Right ventricle myocardium superior (tissue), 1 donor: ENCODE data around the gene SPHKAP. TPM values are rescaled to one million over a fixed set of nuclear protein-coding genes. Genes with fewer than 3 reads are reported as not detected.

Experiments
- ATAC-seq: fragments of 200-7000 bp; cut with Tn5 transposase; one replicate; pipeline ENCODE4 v1.9.1; 2020; ENCODE audit warnings: mild to moderate bottlenecking; ENCODE audit not compliant: poor library complexity
- DNase-seq: peaks from one replicate; pipeline ENCODE4 v3.0.0-alpha.2; 2020
- intact Hi-C: fragments of 100-400 bp; cut with DNase I; formaldehyde crosslinking; loops from one replicate; pipeline ENCODE4 v1.11.2; 2022
- total RNA-seq: library from RNA; stranded (reverse); fragmentation: NEBNext Ultra II Directional; extraction: Animal tissue kit (Norgen Biotek cat#: 25700); gene quantifications from one replicate; pipeline ENCODE4 v1.2.1, GENCODE V29; 2021
- donor health status: DM: no; HTN: yes; CAD: no; lungs with severe emphysema.

The SPHKAP gene
- total RNA-seq, 1 donor from 2014 or later: 113 TPM

DNA sequence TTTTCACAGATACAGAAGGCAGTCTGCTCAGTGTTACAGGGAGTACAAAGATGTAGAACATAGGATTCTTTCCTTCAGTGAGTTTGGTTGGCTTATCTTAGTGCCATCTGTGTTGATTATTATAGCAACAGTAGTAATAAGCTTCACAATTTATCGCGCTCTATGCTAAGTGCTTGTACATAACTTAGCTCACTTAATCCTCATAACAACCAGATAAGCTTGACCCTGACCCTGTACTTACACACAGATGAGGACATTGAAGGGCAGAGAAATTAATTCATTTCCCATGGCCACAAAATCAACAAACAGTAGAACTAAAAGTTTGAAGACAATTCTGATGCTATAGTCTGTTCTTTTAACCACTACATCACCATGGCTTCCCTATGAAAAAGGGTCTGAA lies 121.8 kb downstream of the SPHKAP start:
- intact Hi-C loops: loop anchor here (10.0 kb wide), 1 partner anchor 115 kb away; no protein-coding TSS in a partner anchor
- DNase-seq (no peak), ATAC-seq (peak; percentile 90)

- no peak for DNase-seq
- intact Hi-C loops: loop anchor here (10.0 kb wide), 1 partner anchor 118 kb away; no protein-coding TSS in a partner anchor
- no peak for ATAC-seq
These were observed 125.0 kb downstream of the SPHKAP start for GRCh38 chr2:228056293-228057097.

DNA sequence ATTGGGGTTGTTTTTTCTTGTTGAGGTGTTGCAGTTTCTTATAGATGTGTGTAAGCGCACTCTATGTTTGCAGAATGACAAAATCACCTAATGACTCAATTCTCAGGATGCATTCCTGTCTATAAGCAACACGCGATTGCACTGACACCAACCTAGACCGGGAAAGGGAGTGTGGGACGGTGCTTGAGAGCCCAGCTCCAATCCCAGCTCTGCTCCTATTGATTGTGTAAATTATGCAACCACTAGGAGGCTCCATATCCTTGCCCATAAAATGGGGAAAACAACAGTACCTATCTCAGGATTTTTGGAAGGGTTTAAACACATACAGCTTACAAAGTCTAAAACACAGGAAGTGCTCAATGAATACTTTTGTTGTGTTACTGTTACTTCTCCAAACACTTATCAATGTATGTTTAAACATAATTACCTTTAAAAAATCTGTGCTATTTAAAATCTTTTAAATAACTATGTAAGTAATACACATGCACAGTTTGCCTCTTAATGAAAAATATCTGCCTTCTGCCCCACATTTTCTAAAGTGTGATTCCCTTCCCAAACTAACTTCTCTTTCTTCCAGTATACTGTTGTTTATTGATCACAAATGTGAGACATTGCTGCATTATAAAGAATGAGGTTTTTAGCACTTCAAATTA lies 132.5 kb downstream of the SPHKAP start:
- ATAC-seq (peak; percentile 87), DNase-seq (no peak)
- intact Hi-C loops: no loop called here

- intact Hi-C loops: loop anchor here (5.0 kb wide), 1 partner anchor 616 kb away; no protein-coding TSS in a partner anchor
- DNase-seq (no peak), ATAC-seq (no peak)
These were observed 140.5 kb downstream of the SPHKAP start for GRCh38 chr2:228040995-228041394.

- peak; percentile 55 for ATAC-seq
These were observed 141.5 kb downstream of the SPHKAP start for GRCh38 chr2:228039752-228040534.

DNA sequence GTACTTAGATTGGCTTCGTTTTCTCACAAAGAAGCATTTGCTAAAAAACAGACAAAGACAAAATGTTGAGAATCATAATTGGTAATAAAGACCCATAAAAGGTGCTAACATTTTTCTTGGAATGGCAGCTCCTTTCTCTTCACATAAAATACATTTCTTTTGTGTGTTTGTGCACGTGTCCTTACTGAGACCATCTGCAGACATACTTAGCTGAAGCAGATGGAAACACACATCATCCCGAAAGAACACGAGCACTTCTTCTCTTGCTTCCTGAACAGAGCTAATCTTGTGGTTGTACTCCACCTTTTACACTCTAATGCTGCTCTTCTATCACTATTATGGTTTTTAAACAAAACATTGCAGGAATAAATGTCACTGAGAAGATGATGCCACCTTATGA lies 142.5 kb downstream of the SPHKAP start:
- intact Hi-C loops: no loop called here
- DNase-seq (no peak), ATAC-seq (no peak)

More at GRCh38 chr2:228039752-228040534, 141.5 kb downstream of the SPHKAP start:
- no peak for DNase-seq
- intact Hi-C loops: loop anchor here (5.0 kb wide), 1 partner anchor 617 kb away; no protein-coding TSS in a partner anchor

DNA sequence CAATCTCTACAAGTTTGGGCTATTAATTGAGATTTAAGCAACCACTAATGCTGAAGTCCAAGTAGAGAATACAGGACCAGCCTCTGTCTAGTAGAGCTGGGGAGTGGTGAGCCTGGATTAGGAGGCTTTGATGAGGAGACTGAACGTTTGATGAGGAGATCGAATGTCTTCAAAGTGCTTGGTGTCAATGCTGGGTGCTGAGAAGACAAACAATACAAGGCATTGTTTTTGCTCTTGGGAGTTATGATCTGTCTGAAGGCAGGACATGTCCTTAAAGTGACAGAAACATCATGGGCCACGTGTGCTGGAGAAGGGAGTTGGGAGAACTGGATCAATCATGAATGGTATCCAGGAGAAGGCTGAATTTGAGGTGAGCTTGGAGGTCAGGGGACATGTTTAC lies 143.6 kb downstream of the SPHKAP start:
- no peak for ATAC-seq
- intact Hi-C loops: no loop called here
- DNase-seq: no peak

- intact Hi-C loops: no loop called here
- ATAC-seq (no peak), DNase-seq (no peak)
These were observed 157.9 kb downstream of the SPHKAP start for GRCh38 chr2:228023619-228024018.

DNA sequence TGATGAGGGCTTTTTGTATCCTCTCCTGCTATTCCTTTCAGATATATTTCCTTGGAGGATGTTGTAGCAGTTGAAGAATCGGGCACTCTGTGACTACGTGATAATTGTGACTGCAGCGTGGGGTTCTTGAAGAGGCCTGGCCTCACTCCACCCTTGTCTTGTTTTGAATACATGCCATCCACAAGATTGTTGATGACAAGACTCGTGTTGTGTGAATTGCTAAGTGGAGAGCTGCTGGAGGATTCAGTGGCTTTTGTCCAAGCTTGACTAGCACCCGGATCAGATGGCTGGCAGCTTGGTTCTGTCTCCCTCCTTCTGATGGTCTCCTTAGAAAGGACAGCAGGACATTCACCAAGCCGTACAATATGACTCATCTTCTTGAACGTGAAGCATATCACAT lies 163.2 kb downstream of the SPHKAP start:
- intact Hi-C loops: no loop called here
- DNase-seq (no peak), ATAC-seq (peak; percentile 80)

GRCh38 chr2:228017784-228018183 lies 163.7 kb downstream of the SPHKAP start:
- intact Hi-C loops: no loop called here
- ATAC-seq (no peak), DNase-seq (no peak)

DNA sequence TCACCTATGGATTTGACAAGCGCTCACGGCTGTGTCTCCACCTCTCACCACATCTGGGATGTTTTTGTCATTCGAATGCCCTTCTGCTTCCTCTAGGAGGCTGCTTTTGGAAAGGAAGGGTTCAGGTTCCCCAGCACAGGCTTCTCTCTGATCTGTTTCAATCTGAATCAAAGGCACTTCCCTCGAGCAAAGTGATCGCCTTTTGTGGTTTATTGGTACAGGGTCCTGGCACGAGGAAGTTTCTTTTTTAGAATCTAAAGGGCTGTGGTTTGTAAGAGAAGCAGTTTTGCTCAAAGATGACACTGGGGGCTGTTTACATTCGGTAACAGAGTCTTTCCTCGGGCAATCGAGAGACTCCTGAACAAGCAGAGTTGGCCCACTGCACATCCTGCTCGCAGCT lies 165.1 kb downstream of the SPHKAP start:
- ATAC-seq: no peak
- intact Hi-C loops: no loop called here
- DNase-seq: no peak

DNA sequence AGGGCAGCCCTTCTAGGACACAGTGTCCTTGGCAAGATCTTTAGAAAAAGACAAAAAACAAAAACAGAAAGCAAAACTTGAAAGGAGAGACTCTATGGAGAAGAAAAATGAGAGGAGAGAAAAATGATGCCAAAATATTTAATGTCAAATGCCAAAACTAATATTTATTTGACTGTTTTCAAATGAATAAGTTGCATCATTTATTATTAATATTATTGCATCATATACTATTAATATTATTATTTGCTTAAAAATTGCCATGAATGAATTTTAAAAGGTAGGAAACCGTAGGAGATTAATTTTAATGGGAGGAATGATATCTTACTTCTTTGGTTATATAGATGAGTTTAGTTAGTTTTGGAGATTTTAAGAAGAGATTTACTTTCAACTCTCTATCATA lies 165.7 kb downstream of the SPHKAP start:
- intact Hi-C loops: no loop called here
- ATAC-seq: no peak
- no peak for DNase-seq

GRCh38 chr2:227996366-227996765 lies 185.1 kb downstream of the SPHKAP start:
- no peak for DNase-seq
- ATAC-seq: no peak
- intact Hi-C loops: no loop called here

DNA sequence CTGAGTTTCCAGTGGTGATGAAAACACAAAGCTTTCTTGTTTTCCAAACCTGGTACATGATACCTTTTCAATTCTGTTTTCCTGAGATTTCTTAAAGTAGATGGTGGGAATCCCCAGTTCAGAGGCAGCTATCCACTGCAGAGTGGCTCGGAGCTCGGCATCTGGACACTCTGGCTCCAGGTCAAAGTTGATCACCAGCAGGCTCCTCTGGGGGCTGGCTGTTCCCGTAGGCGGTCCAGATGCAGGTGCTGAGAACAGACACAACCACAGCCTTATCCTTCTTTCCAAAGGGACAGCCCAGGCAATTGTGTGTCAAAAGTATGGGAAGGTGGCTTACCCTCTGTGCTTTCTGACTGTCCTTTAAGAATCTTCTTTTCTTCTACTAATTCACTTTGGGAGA lies 190.6 kb downstream of the SPHKAP start:
- ATAC-seq (no peak), DNase-seq (no peak)
- intact Hi-C loops: no loop called here

DNA sequence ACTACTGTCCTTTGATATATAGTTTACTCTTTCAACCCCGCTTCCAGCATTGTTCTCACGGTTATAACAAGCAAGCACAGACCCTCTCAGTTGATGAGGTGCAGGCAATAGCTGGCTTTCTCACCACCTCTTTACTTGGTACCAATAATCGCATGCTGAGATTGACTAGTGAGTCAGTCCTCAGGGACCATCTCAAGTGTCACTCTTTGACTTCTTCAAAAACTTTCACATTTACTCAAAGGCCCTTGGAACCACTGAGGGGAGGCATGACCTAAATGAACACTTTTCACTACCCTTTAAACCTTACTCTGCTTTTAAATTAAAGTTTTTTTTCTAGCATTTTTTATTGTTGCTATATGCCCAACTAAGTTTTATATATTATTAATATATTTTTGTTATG lies 208.2 kb downstream of the SPHKAP start:
- ATAC-seq: no peak
- no peak for DNase-seq
- intact Hi-C loops: no loop called here

DNA sequence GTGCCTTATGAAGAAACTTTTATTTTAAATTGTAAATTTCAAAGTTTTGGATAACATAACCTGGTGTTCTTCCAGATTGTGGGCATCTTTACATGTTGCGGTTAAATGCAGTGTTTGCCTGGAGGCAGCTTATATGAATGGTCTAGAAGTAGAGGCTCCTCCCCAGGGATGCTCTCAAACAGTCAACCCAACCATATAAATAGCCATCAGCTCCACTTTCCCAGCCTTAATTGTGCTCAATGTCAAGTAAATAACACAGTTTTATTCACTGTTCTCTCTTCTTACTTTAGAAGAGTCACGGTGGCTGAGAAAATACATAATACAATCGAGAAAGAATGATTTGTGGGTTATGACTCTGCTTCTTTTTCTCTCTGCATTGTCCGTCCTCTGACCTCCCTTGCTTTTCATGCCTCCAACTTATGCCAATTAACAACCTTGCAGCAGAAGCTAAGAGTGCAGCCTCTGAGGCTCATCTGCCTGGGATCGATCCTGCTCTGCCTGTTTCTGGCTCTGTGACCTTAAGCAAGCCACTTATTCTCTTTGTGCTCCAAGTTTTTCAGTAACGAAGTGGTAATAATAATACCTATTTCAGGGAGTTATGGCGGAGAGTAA lies 209.8 kb downstream of the SPHKAP start:
- ATAC-seq (no peak), DNase-seq (no peak)
- intact Hi-C loops: no loop called here

GRCh38 chr2:227960317-227960716 lies 221.2 kb downstream of the SPHKAP start:
- intact Hi-C loops: no loop called here
- no peak for ATAC-seq
- no peak for DNase-seq

- intact Hi-C loops: no loop called here
- DNase-seq: no peak
- no peak for ATAC-seq
These were observed 238.5 kb downstream of the SPHKAP start for GRCh38 chr2:227942965-227943364.

GRCh38 chr2:227942021-227942420 lies 239.5 kb downstream of the SPHKAP start:
- no peak for DNase-seq

More at GRCh38 chr2:227942021-227942420, 239.5 kb downstream of the SPHKAP start:
- intact Hi-C loops: no loop called here
- peak; percentile 61 for ATAC-seq
